Measurements from ENCODE around the gene BABAM1. TPM values are rescaled to one million over a fixed set of nuclear protein-coding genes. Genes with fewer than 3 reads are reported as not detected.
A peak's percentile ranks its signal among the peaks of the same experiment; 100 is the strongest.

BABAM1 gene
- total and polyA plus RNA-seq, 10 of the 15 experiments (the other 5 are each of a cell fraction or from before 2014, with no cell fraction given) = 11.9 to 154 (median 103) TPM

GRCh38 chr19:17260842-17261325 is 6.4 kb upstream of the BABAM1 start (continued):
- no peak for TF ChIP-seq NKRF (conservative IDR thresholded peaks at IDR 0.05)
- peak; percentile 42; the same call in 1 of the 2 replicates for TF ChIP-seq TCF12 (IDR thresholded peaks at IDR 0.05; ENCODE audit: low read depth, low read length)
- TF ChIP-seq ZBTB4 (CRISPR knock-in tag; IDR thresholded peaks at IDR 0.05) = no peak
- TF ChIP-seq SMARCA5 (IDR thresholded peaks at IDR 0.05) = peak; percentile 54; the same call in 1 of the 2 replicates
- TF ChIP-seq PKNOX1 (IDR thresholded peaks at IDR 0.05) = peak; percentile 16; the same call in 1 of the 2 replicates
- TF ChIP-seq CREB1 (IDR thresholded peaks at IDR 0.05; ENCODE audit: low read depth) = peak; percentile 60
- TF ChIP-seq ZNF217 (IDR thresholded peaks at IDR 0.05) = no peak
- TF ChIP-seq NFIC (IDR thresholded peaks at IDR 0.05; ENCODE audit: low read depth, low read length) = no peak
- TF ChIP-seq RUNX3 (IDR thresholded peaks at IDR 0.05; ENCODE audit: low read length) = no peak
- no peak for TF ChIP-seq IKZF2 (IDR thresholded peaks at IDR 0.05)
- no peak for TF ChIP-seq ESRRA (IDR thresholded peaks at IDR 0.05; ENCODE audit: low read length)
- 0 out of 2 replicates have a peak, but pooled peaks have one; percentile 28 for TF ChIP-seq PAX5 (IDR thresholded peaks at IDR 0.05; ENCODE audit: borderline replicate concordance, low read depth, low read length)
- TF ChIP-seq SMC3 (IDR thresholded peaks at IDR 0.05; ENCODE audit: borderline replicate concordance, low read length) = peak; percentile 91
- TF ChIP-seq CREM (IDR thresholded peaks at IDR 0.05; ENCODE audit: low read depth) = peak; percentile 70
- peak; percentile 78 for TF ChIP-seq NBN (IDR thresholded peaks at IDR 0.05)
- no peak for TF ChIP-seq ASH2L (IDR thresholded peaks at IDR 0.05; ENCODE audit: borderline replicate concordance, low read depth)
- peak; percentile 90 to 99 (median 97) for TF ChIP-seq CTCF (IDR thresholded peaks at IDR 0.05 in 2 of 3, conservative IDR thresholded peaks at IDR 0.05 in 1 of 3; ENCODE audit: control insufficient read depth in 2 of 3, extremely low read depth in 1 of 3, insufficient read depth in 1 of 3, low read depth in 3 of 3, low read length in 3 of 3)
- TF ChIP-seq POU2F2 (IDR thresholded peaks at IDR 0.05; ENCODE audit: borderline replicate concordance, low read depth, low read length) = peak; percentile 42; the same call in 1 of the 3 replicates
- TF ChIP-seq YBX1 (IDR thresholded peaks at IDR 0.05) = no peak
- TF ChIP-seq POLR2AphosphoS5 (IDR thresholded peaks at IDR 0.05; ENCODE audit: low read length) = no peak
- no peak for TF ChIP-seq ZZZ3 (IDR thresholded peaks at IDR 0.05; ENCODE audit: control insufficient read depth, insufficient read length, low read depth)
- no peak for TF ChIP-seq CHD1 (IDR thresholded peaks at IDR 0.05; ENCODE audit: low read depth, low read length)
- TF ChIP-seq NFYB (IDR thresholded peaks at IDR 0.05; ENCODE audit: insufficient read depth, low read depth, low read length) = 0 out of 2 replicates have a peak, but pooled peaks have one; percentile 17
- no peak for TF ChIP-seq POLR2A (IDR thresholded peaks at IDR 0.05; ENCODE audit: low read depth, low read length)
- TF ChIP-seq MYC (IDR thresholded peaks at IDR 0.05; ENCODE audit: insufficient read depth, insufficient read length, insufficient replicate concordance, low read length, severe bottlenecking) = no peak

Measured in GM12878 (cell line).